Body of pancreas (tissue), 4 donors: ENCODE data around the gene TNIK. TPM values are rescaled to one million over a fixed set of nuclear protein-coding genes. Genes with fewer than 3 reads are reported as not detected.

ENCODE experiments used
- ATAC-seq: fragments of 150-250 bp; one replicate; pipeline ENCODE4 v1.9.1; 2016
- DNase-seq, 4 donors: peaks; one replicate each; pipeline ENCODE4 v3.0.0-alpha.2; 2019
- H3K27ac ChIP-seq, 4 donors: fragments of 200-600 bp; sonication (generic); 1 replicate in 3 of 4; 2 replicates in 1 of 4; pipeline versions ENCODE4 v1.5.1 to v1.6.1; 2016 to 2019; ENCODE audit warnings: mild to moderate bottlenecking in 1 of 4, mixed read lengths in 1 of 4, moderate library complexity in 1 of 4
- H3K27me3 ChIP-seq, 2 donors: fragments of 200-600 bp; sonication (generic); one replicate each; pipeline ENCODE4 v1.6.0; 2016; ENCODE audit warnings: mild to moderate bottlenecking in 1 of 2
- H3K36me3 ChIP-seq, 2 donors: fragments of 200-600 bp; sonication (generic); replicated peaks in 1 of 2; 2 replicates each; pipeline ENCODE4 v1.5.1; 2016; ENCODE audit warnings: low read depth in 2 of 2; ENCODE audit not compliant: insufficient read depth in 1 of 2
- H3K4me1 ChIP-seq: fragments of 200-600 bp; sonication (generic); one replicate; pipeline ENCODE4 v1.6.0; 2016
- H3K4me3 ChIP-seq, 2 donors: fragments of 200-600 bp; sonication (generic); 1 replicate in 1 of 2; 2 replicates in 1 of 2; pipeline ENCODE4 v1.5.1; 2016 to 2019
- H3K9me3 ChIP-seq, 3 donors: fragments of 200-600 bp; sonication (generic); 1 replicate in 2 of 3; 2 replicates in 1 of 3; pipeline ENCODE4 v1.5.1; 2016
- CTCF ChIP-seq, 7 experiments: fragments of 450-650 bp in 4 of 7; fragments of 200-600 bp in 3 of 7; sonication (generic) in 3 of 7; IDR thresholded peaks; one replicate each; pipeline ENCODE4 v1.5.1; 2016 to 2019; ENCODE audit warnings: antibody characterized with exemption in 7 of 7
- POLR2A ChIP-seq, 3 donors: fragments of 450-650 bp; IDR thresholded peaks; one replicate each; pipeline ENCODE4 v1.6.1; 2016; ENCODE audit warnings: antibody characterized with exemption in 3 of 3, mild to moderate bottlenecking in 2 of 3
- WGBS, 2 donors: methylation state at CpG; one replicate each; pipeline ENCODE4 v1.1.5; 2017; 5-methylcytosine and 5-hydroxymethylcytosine counted together
- intact Hi-C: fragments of 100-400 bp; cut with DNase I; formaldehyde crosslinking; loops from one replicate; pipeline ENCODE4 v1.15.1; 2023
- total RNA-seq, 2 donors: library from RNA; depleted of rRNA; stranded (reverse); fragments of >200 nt; gene quantifications; one replicate each; pipeline ENCODE4 v1.1.0, GENCODE V29; 2016

TNIK gene
- total RNA-seq, 2 donors from 2014 or later = 7.6 to 9.6 TPM

DNA sequence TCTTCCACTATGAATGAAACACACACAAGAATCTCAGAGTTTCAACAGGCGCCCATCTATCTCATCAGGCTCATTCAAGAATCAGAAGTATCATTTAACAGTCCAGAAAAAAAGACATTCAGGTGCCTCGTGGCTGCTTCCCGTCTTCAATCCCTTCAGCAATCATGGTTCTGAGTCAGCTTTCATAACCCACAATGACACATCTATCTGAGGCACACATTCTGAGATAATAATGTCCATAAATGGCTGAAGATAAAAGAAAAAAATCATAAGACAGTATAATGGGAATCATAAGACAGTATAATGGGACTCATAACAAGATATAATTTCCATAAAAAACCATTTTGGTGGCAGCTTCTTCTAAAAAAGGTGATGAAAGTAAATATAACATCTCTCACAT is 52.4 kb downstream of the TNIK start:
- Histone ChIP-seq H3K36me3 (no peaks in the 10 kb centered on the region), H3K9me3 (no peaks in the 10 kb centered on the region), H3K4me3 (no peak overlapping the region), H3K4me1 (peaks cover 16% of the 10 kb centered on the region), H3K27me3 (no peaks in the 10 kb centered on the region), H3K27ac (no peak overlapping the region)
- TF ChIP-seq POLR2A (IDR thresholded peaks at IDR 0.05) = no peak
- TF ChIP-seq CTCF (IDR thresholded peaks at IDR 0.05) = no peak
- no peak for ATAC-seq
- intact Hi-C loops = no loop called here
- WGBS, 2 donors = 84 to 85% methylated on average over 3 of the region's 3 CpGs
- DNase-seq = no peak

DNA sequence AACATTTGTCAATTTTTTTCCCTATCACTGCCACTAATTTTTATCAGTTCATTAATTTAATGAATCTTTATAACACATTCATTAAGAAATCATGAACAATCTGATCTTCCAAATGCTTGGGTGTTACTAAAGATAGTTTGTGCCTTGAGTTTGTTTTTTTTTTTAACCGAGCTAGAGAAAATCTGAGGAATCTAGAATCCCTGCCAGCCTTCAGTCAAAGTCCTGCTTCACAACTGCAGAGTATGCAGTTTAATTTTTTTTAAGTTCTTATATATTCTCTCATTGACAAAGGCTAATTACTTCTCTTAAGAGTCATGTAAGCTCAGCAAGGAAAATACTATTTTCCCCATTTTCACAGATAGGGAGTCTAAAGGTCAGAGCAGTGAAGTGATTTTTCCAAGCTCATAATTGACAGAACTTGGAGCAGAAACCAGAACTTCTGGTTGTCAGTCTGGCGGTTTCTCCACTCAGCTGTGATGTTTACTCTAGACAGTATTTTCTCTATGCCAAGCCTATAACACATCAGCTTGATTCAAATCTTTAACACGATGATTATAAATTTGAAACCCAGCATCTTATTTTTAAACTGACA is 55.7 kb downstream of the TNIK start:
- TF ChIP-seq POLR2A (IDR thresholded peaks at IDR 0.05) (no peak), CTCF (IDR thresholded peaks at IDR 0.05) (peak in 2 of 7 experiments; percentile 5 to 7)
- H3K4me1 ChIP-seq = peaks cover 16% of the 10 kb centered on the region
- H3K27ac ChIP-seq = no peak overlapping the region
- 7 to 22% methylated on average over 3 of the region's 3 CpGs for WGBS, 2 donors
- peak; percentile 25 to 48 (median 36) for DNase-seq
- ATAC-seq = peak; percentile 71
- no peaks in the 10 kb centered on the region for H3K9me3 ChIP-seq
- H3K36me3 ChIP-seq = no peaks in the 10 kb centered on the region
- no peaks in the 10 kb centered on the region for H3K27me3 ChIP-seq
- intact Hi-C loops = no loop called here
- H3K4me3 ChIP-seq = no peak overlapping the region

- ATAC-seq = no peak
- intact Hi-C loops = no loop called here
- Histone ChIP-seq H3K4me1 (peaks cover 16% of the 10 kb centered on the region), H3K36me3 (no peaks in the 10 kb centered on the region), H3K4me3 (no peak overlapping the region), H3K27me3 (no peaks in the 10 kb centered on the region), H3K9me3 (no peaks in the 10 kb centered on the region), H3K27ac (no peak overlapping the region)
- DNase-seq = no peak
- no peak for TF ChIP-seq CTCF (IDR thresholded peaks at IDR 0.05)
- no peak for TF ChIP-seq POLR2A (IDR thresholded peaks at IDR 0.05)
- WGBS, 2 donors = 72 to 88% methylated on average over 3 of the region's 3 CpGs
Measured at GRCh38 chr3:171402281-171402680, 57.9 kb downstream of the TNIK start.

- 70 to 87% methylated on average over 1 of the region's 1 CpG for WGBS, 2 donors
- Histone ChIP-seq H3K4me1 (peaks cover 16% of the 10 kb centered on the region), H3K27me3 (no peaks in the 10 kb centered on the region), H3K27ac (no peak overlapping the region), H3K36me3 (no peaks in the 10 kb centered on the region), H3K9me3 (no peaks in the 10 kb centered on the region), H3K4me3 (no peak overlapping the region)
- TF ChIP-seq POLR2A (IDR thresholded peaks at IDR 0.05) (no peak), CTCF (IDR thresholded peaks at IDR 0.05) (no peak)
- intact Hi-C loops = no loop called here
- no peak for ATAC-seq
- no peak for DNase-seq
Measured at GRCh38 chr3:171401432-171401831, 58.8 kb downstream of the TNIK start.

DNA sequence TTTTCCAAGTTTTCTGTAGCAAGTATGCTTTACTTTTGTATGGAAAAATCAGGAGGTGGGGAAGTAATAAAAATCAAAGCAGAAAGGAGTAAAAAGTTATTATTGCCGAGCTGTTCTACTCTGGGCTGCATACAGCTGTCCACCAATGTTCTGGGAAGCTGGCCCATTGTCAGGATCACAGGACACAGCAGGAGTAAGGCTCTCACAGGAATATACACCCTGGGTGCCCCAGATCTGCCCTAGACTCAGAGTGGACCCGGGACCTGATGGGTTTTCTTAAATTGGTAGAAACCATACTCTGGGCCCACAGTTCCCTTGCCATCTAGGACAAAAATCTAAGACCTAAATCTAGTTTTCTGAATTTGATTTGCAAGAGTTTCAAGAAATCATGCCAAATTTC is 60.4 kb downstream of the TNIK start:
- 82 to 90% methylated on average over 2 of the region's 2 CpGs for WGBS, 2 donors
- intact Hi-C loops = no loop called here
- H3K9me3 ChIP-seq = no peaks in the 10 kb centered on the region
- ATAC-seq (no peak), DNase-seq (no peak)
- no peaks in the 10 kb centered on the region for H3K27me3 ChIP-seq
- no peak overlapping the region for H3K27ac ChIP-seq
- peaks cover 13% of the 10 kb centered on the region for H3K4me1 ChIP-seq
- H3K36me3 ChIP-seq = no peaks in the 10 kb centered on the region
- TF ChIP-seq CTCF (IDR thresholded peaks at IDR 0.05) (no peak), POLR2A (IDR thresholded peaks at IDR 0.05) (no peak)
- H3K4me3 ChIP-seq = no peak overlapping the region
